Activated CD4-positive, alpha-beta T cell treated with anti-CD3 and anti-CD28 coated beads, Interleukin-2, amount 50 U/mL, for 48 hours (primary cell): ENCODE measurements around the gene MMP3.
A peak's percentile ranks its signal among the peaks of the same experiment; 100 is the strongest.

Source experiments
- DNase-seq, 2 experiments: peaks; one replicate each; pipeline ENCODE4 v3.0.0-alpha.2; 2020

The MMP3 gene

DNA sequence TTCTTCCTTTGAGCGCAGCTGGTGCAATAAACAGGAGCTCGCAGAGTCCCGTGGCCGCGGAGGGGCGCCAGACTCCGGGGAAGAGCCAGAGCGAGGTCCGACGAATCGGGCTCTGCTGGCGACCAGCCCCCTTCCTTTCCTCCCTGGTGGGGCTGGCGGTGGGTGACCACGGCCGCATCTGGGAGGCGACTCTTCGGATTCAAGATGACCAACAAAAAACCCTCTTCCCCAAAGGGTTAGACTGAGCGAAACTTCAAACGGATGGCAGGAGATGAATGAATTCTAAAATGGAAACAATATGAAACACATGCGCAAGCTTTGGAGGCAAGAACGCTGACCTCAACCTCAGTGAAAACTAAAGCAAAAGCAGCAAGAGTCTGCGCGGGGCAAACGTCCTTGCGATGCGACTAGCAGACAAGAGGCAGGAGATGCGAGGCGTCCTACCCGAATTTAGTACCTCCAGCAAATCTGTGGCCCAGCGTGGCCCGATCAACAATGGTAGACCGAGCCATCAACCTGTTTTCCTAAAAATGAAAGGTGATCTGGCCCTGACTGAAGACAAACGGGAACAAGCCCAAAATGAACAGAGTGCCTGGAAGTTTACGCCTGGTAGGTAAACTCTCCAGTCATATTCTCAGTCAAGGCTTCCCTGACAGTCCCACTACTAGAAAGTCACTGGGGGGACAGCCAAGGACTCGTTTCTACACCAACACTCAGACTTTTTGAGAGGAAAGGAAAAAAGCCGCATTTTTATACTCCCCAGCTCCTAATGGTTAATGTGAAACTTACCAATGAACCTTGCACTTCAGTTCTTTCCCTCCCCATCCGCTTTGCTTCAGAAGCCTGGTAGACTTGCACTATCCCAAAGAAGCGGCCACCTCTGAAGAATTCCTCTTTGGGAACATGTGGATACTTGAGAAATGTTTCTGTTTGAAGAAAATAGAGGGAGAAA lies 11.6 kb downstream of the MMP3 start:
- peak; percentile 5 to 12 for DNase-seq

DNA sequence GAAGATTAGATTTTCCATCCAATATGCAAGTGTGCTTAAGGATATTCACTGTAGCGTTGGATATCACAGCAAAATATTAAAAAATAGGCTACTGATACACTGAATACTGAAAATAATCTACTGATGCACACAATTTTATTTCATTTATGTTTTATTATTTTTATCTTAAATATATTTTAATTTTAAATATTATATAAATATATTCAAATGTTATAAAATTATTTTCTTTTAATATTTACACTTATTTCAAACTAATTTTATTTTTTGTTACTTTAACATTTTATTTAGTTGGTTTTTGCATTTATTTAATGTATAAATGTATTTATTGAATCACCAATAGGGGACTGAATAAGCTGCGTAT lies 12.3 kb downstream of the MMP3 start:
- DNase-seq: no peak

GRCh38 chr11:102830001-102830727 lies 13.2 kb downstream of the MMP3 start:
- no peak for DNase-seq

- DNase-seq: no peak
These were observed 14.0 kb downstream of the MMP3 start for GRCh38 chr11:102829316-102830000.

- no peak for DNase-seq
These were observed 18.9 kb downstream of the MMP3 start for GRCh38 chr11:102824556-102824955.

DNA sequence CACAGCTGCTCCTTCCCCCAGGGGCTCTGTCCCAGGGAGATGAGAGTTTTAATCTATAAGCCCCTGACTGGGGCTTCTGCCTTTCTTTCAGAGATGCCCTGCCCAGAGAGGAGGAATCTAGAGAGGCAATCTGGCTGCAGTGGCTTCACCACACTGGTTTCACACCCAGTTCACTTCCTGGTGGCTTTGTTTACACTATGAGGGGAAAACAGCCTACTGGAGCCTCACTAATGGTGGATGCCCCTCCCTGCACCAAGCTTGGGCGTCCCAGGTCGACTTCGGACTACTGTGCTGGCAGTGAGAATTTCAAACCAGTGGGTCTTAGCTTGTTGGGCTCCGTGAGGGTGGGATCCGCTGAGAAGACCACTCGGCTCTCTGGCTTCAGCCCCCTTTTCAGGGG lies 23.9 kb downstream of the MMP3 start:
- no peak for DNase-seq

GRCh38 chr11:102813484-102813883 lies 29.9 kb downstream of the MMP3 start:
- no peak for DNase-seq

GRCh38 chr11:102812188-102812587 lies 31.2 kb downstream of the MMP3 start:
- DNase-seq: no peak

DNA sequence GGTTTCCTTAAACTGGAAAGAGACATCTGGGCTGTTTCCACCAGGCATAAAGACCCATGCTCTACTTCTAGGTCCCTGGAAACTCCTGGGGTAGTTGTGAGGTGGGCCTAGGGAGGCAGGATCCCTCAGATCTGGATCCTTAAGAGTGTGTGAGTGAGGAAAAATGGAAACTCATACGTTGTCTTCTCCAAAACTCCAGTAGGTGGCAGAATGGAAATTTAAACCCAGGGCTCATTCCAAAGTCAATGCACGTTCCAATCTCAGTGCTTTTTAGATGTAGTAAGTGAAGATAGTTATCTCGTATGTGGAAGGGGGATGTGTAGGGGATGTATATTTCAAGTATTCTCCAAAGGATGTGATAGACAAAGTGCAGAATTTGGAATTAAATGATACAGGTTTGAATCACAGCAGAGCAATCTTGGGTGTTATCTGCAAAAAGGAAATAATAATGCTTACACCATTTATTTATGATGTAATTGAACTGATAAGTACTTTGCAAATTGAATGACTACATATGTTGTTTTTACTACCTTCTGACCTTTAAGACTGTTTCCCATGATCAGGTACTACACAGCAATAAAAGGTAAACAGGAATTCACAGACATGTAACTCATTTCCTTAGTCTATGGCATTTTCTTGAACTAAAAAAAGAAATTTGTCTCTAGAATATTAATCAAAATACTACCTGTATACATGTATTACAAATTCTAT lies 32.3 kb downstream of the MMP3 start:
- DNase-seq: no peak

DNA sequence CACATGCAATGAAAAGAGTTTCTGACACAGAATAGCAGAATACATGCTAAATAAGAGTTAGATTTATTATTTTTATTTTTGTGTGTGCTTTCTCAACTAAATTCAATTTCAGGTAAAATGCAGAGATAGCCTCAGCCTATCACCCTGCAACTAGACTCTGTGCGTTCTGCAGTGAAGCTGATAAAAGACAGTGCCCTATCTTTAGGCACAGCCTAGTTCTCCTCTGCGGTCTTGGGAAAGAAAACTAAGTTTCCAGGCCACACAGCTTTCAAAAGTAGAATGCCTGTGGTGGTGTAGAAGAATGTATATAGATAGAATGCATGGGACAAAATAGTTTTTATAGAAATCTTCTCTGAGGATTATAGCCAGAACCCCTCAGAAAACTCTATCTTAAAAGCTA lies 33.4 kb downstream of the MMP3 start:
- no peak for DNase-seq

DNA sequence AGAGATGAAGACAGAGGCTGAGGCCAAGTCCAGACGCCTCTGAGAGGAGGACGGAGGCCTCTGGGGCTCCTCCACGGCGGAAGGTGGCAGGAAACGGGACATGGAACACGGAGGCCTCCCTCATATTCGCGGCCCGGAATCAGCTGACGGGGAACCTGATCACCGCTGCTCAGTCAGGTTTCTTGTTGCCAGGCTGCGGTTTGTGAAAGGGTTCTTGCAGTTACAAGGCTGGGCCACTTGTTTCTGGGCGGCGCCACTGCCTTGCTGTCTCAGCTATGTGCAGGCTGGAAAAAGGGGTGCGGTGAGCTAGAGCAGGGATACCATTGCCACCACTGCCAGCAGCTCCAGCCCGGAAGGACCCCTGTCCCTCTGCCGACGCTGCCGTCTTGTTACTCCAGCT lies 35.5 kb downstream of the MMP3 start:
- peak in 1 of 2 experiments; percentile 6 for DNase-seq

- no peak for DNase-seq
These were observed 37.1 kb downstream of the MMP3 start for GRCh38 chr11:102806296-102806695.

DNA sequence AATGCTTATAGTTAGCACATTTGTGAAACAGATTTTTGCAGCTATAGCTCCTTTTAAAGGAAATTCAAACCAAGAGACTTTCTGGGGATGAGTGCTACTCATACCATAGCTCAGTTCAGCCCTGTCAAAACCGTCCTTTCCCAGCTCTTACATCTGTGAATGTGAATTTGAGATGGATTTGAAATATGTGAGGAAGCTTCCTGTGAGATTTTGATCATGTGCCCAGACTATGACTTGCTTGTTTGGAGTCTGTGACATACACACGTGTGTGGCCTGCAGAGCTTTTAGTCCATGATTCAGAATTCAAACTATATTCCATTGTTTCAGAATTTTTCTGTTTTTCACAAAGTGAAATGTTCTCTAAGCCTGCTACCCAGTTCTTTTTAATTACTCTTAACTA lies 41.1 kb downstream of the MMP3 start:
- DNase-seq: no peak

DNA sequence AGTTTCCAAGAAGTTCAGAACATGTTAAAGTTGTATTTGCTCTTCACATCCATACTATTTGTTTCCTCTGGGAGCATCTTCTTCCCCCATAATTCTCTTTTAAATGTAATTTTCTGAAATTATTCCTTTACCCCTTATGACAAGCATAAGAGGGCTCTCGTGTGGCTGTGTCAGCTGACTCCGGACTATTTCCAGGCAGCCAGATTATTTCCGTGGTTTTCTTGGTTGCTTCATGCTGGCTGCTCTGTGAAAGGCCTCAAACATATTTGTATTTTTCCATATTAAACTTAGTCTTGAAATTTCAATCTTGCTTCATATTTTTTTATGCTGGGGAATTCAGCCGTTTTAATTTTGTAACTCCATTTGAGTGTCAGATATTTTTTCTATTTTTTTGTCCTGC lies 42.6 kb downstream of the MMP3 start:
- no peak for DNase-seq

GRCh38 chr11:102799681-102800340 lies 43.6 kb downstream of the MMP3 start:
- no peak for DNase-seq

- DNase-seq: no peak
These were observed 45.2 kb downstream of the MMP3 start, which contains the start of gene MMP1 for GRCh38 chr11:102798012-102798746. Gene MMP1, minus strand, starts transcription at chr11:102798160. Its CDS starts 68 bp downstream, at chr11:102798092.

GRCh38 chr11:102794382-102794781 lies 49.0 kb downstream of the MMP3 start:
- peak; percentile 4 to 12 for DNase-seq

DNA sequence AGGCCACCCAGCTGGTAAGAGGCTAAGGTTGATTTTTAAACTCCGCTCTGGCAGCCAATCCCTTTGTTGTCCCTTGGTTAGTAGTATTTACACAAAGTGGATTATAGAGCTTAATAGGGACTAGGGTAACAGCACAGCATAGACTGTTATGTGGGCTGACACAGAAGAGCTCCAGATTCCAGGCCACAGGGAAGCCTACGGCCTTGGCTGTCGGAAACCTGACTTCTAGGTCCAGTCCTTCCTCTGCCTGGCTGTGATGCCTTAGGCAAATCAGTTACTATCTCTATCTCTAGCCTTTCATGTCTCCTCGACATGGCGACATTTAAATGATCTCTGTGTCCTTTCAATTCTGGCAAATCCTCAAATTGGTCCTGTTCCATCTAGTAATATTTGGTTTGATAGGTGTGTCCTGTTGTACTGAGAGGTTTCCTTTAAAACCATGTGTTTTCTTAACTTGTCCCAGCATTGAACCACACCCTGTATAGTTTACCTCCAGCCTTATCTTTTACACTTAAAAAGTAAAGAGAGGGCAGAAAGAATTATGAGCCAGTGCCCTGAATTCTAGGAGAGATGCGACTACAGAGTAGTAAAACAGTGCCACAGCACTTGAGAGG lies 49.6 kb downstream of the MMP3 start:
- DNase-seq: no peak

DNA sequence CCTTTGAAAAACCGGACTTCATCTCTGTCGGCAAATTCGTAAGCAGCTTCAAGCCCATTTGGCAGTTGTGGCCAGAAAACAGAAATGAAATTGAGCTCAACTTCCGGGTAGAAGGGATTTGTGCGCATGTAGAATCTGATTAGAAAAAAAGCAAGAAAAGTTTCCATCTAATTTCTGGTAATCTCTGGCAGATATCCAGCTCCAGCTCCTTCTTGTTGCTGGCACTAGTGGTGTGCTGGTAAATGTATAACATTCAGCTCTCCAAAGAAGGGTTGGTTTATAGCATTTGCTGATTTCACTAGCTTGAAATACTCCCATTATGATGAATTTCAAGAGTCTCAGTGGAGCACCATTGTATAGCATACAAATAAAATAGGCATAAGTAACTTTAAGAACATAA lies 50.8 kb downstream of the MMP3 start:
- no peak for DNase-seq

GRCh38 chr11:102791271-102792036 lies 52.0 kb downstream of the MMP3 start:
- no peak for DNase-seq
